Peyer's patch (tissue), 4 donors: Measurements from ENCODE around the gene ZNF804B. TPM values are rescaled to one million over a fixed set of nuclear protein-coding genes. Genes with fewer than 3 reads are reported as not detected.

Experiments
- DNase-seq, 3 donors: peaks; one replicate each; pipeline ENCODE4 v3.0.0-alpha.2; 2017 to 2019
- H3K27ac ChIP-seq, 4 donors: fragments of 200-600 bp; sonication (generic); one replicate each; pipeline ENCODE4 v1.5.1; 2016 to 2019
- H3K27me3 ChIP-seq, 2 donors: fragments of 200-600 bp; sonication (generic); one replicate each; pipeline ENCODE4 v1.5.1; 2019
- H3K36me3 ChIP-seq, 3 donors: fragments of 200-600 bp; sonication (generic); one replicate each; pipeline ENCODE4 v1.5.1; 2016 to 2019
- H3K4me1 ChIP-seq, 4 donors: fragments of 200-600 bp; sonication (generic); one replicate each; pipeline ENCODE4 v1.5.1; 2016 to 2019
- H3K4me3 ChIP-seq, 4 donors: fragments of 200-600 bp; sonication (generic); 1 replicate in 3 of 4; 2 replicates in 1 of 4; pipeline ENCODE4 v1.5.1; 2016 to 2019; ENCODE audit warnings: mild to moderate bottlenecking in 1 of 4
- H3K9me3 ChIP-seq, 4 donors: fragments of 200-600 bp; sonication (generic); one replicate each; pipeline ENCODE4 v1.5.1; 2016 to 2019; ENCODE audit warnings: mild to moderate bottlenecking in 1 of 4
- POLR2A ChIP-seq, 2 donors: fragments of 450-650 bp; IDR thresholded peaks; one replicate each; pipeline ENCODE4 v1.5.1; 2017; ENCODE audit warnings: antibody characterized with exemption in 2 of 2, mild to moderate bottlenecking in 2 of 2, moderate library complexity in 2 of 2
- total RNA-seq, 4 donors: library from RNA; depleted of rRNA; stranded (reverse); fragments of >200 nt; gene quantifications; one replicate each; pipeline ENCODE4 v1.1.0, GENCODE V29; 2016
- TF ChIP-seq, protein P1 (sequence below), 6 experiments: fragments of 450-650 bp in 4 of 6; fragments of 200-600 bp in 2 of 6; sonication (generic) in 1 of 6; IDR thresholded peaks; one replicate each; pipeline ENCODE4 v1.5.1; 2017 to 2019; ENCODE audit warnings: antibody characterized with exemption in 6 of 6, mild to moderate bottlenecking in 3 of 6, moderate library complexity in 1 of 6

Gene ZNF804B
- total RNA-seq, 4 donors from 2014 or later: not detected

DNA sequence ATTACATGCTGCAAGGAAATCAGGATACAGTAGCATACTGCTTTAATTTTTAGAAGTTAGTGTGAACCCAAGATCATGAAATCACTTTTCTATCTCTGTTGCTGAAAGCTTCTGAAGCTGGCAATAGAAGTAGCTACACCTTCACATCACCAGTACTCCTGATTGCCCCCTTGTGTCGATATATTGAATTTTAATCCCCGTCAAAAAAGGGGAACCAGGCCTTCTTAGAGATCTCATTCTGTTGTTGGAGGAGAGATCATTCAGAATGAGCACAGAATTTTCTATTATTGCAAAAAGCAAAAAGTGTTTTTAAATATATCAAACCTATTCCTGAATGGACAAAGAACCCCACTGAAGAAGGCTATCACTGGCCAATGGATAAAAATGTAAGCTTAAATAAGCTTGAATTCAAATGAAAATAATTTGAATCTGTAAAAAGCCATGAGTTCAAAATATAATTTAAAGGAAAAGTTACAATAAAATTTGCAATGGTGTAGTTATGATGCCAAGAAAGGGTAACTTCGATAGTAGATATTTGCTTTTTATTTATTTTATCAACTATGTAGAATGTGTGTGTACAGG lies 75.7 kb downstream of the ZNF804B start:
- Histone ChIP-seq H3K9me3 (no peaks in the 10 kb centered on the region), H3K4me1 (no peaks in the 10 kb centered on the region), H3K36me3 (no peaks in the 10 kb centered on the region), H3K4me3 (no peak overlapping the region), H3K27ac (no peak overlapping the region), H3K27me3 (no peaks in the 10 kb centered on the region)
- TF ChIP-seq POLR2A (IDR thresholded peaks at IDR 0.05): no peak
- TF ChIP-seq, protein P1, sequence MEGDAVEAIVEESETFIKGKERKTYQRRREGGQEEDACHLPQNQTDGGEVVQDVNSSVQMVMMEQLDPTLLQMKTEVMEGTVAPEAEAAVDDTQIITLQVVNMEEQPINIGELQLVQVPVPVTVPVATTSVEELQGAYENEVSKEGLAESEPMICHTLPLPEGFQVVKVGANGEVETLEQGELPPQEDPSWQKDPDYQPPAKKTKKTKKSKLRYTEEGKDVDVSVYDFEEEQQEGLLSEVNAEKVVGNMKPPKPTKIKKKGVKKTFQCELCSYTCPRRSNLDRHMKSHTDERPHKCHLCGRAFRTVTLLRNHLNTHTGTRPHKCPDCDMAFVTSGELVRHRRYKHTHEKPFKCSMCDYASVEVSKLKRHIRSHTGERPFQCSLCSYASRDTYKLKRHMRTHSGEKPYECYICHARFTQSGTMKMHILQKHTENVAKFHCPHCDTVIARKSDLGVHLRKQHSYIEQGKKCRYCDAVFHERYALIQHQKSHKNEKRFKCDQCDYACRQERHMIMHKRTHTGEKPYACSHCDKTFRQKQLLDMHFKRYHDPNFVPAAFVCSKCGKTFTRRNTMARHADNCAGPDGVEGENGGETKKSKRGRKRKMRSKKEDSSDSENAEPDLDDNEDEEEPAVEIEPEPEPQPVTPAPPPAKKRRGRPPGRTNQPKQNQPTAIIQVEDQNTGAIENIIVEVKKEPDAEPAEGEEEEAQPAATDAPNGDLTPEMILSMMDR (IDR thresholded peaks at IDR 0.05): peak in 4 of 6 experiments; percentile 2 to 25 (median 20)
- DNase-seq: no peak

DNA sequence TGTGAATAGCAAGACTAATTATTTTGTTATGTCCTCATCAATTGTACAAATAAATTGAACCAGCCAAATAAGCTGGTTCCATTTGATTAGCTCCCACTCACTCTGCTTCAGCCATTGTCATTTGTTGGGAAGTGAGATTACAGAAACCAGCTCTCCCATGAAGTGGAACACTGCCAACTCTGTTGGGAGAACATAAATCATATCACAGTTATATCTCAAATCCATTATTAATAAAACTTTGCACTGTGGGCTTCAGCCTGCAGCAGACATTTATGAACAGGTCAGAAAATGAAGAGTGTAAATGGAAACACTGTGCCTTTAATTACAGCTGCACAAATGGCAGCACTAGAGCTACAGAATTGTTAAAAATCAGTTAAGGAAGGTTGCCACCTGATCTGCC lies 82.7 kb downstream of the ZNF804B start:
- Histone ChIP-seq H3K4me3 (no peak overlapping the region), H3K4me1 (no peaks in the 10 kb centered on the region), H3K27me3 (no peaks in the 10 kb centered on the region), H3K27ac (no peak overlapping the region), H3K36me3 (no peaks in the 10 kb centered on the region), H3K9me3 (no peaks in the 10 kb centered on the region)
- no peak for DNase-seq
- TF ChIP-seq POLR2A (IDR thresholded peaks at IDR 0.05): no peak
- TF ChIP-seq, protein P1 (IDR thresholded peaks at IDR 0.05): no peak

DNA sequence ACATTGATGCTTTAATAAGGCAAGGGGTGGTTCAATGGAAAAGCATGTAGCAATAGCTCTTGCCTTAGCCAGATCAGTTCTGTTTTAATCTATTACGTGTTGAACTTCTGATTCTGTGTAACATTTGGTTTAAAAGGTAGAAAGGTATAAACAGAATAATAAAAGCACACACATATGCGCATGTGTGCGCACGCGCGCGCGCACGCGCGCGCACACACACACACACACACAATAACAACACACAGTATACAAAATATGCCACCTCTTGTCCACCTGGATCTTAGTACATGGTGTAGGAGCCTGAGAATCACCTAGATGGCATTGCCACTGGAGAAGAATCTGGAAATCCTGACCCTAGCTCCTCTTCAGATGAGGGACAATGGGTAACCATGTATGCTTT lies 85.6 kb downstream of the ZNF804B start:
- H3K9me3 ChIP-seq: no peaks in the 10 kb centered on the region

GRCh38 chr7:88851220-88851619 lies 91.7 kb downstream of the ZNF804B start:
- TF ChIP-seq POLR2A (IDR thresholded peaks at IDR 0.05): no peak
- TF ChIP-seq, protein P1 (IDR thresholded peaks at IDR 0.05): no peak
- Histone ChIP-seq H3K27ac (no peak overlapping the region), H3K4me3 (no peak overlapping the region)

More for the DNA sequence above, 85.6 kb downstream of the ZNF804B start:
- no peak for DNase-seq
- Histone ChIP-seq H3K4me3 (no peak overlapping the region), H3K27me3 (no peaks in the 10 kb centered on the region), H3K36me3 (no peaks in the 10 kb centered on the region), H3K4me1 (no peaks in the 10 kb centered on the region), H3K27ac (no peak overlapping the region)
- TF ChIP-seq, protein P1 (IDR thresholded peaks at IDR 0.05): no peak
- no peak for TF ChIP-seq POLR2A (IDR thresholded peaks at IDR 0.05)

GRCh38 chr7:88859288-88859687 lies 99.8 kb downstream of the ZNF804B start:
- Histone ChIP-seq H3K4me1 (no peaks in the 10 kb centered on the region), H3K27ac (no peak overlapping the region), H3K9me3 (no peaks in the 10 kb centered on the region), H3K4me3 (no peak overlapping the region), H3K36me3 (no peaks in the 10 kb centered on the region), H3K27me3 (no peaks in the 10 kb centered on the region)
- TF ChIP-seq, protein P1 (IDR thresholded peaks at IDR 0.05): no peak
- no peak for TF ChIP-seq POLR2A (IDR thresholded peaks at IDR 0.05)
- DNase-seq: no peak

More at GRCh38 chr7:88851220-88851619, 91.7 kb downstream of the ZNF804B start:
- H3K9me3 ChIP-seq: no peaks in the 10 kb centered on the region
- no peaks in the 10 kb centered on the region for H3K27me3 ChIP-seq
- H3K4me1 ChIP-seq: no peaks in the 10 kb centered on the region
- no peaks in the 10 kb centered on the region for H3K36me3 ChIP-seq
- no peak for DNase-seq
